ENCODE measurements around the gene PLAC8. TPM values are rescaled to one million over a fixed set of nuclear protein-coding genes. Genes with fewer than 3 reads are reported as not detected.

Gene PLAC8
- total RNA-seq, 1 donor from 2014 or later, result 0.21 TPM

- TF ChIP-seq CTCF (IDR thresholded peaks at IDR 0.05; ENCODE audit: insufficient read depth, low read length, poor library complexity, severe bottlenecking), result no peak
- H3K4me3 ChIP-seq (ENCODE audit: low read depth, low read length), result no peak overlapping the region
- no peaks in the 10 kb centered on the region for H3K36me3 ChIP-seq (ENCODE audit: control insufficient read depth, insufficient read depth, low read length)
- no peaks in the 10 kb centered on the region for H3K27me3 ChIP-seq (ENCODE audit: control insufficient read depth, insufficient read depth, low read length)
- no peak for DNase-seq (ENCODE audit: low read depth)
Observed at GRCh38 chr4:83108101-83108861, 6.2 kb downstream of the PLAC8 start.

DNA sequence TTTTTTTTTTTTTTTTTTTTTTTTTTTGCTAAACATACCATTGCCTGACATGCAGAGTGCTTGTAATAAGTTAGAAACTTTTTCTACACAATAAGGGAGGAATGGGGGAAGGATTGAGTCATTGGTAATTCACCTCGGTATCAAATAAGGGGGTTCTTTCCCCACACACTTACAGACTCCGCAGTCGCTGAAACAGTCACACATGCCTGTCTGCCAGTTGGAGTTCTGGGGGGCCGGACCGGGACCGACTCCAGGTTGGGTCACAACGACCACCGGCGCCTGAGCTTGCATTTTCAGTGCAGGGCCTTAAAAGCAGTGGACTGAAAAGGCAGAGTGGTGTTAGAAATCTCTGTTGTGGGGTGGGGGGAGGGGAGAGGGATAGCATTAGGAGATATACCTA is 6.9 kb downstream of the PLAC8 start:
- no peak for DNase-seq (ENCODE audit: low read depth)
- TF ChIP-seq CTCF (IDR thresholded peaks at IDR 0.05; ENCODE audit: insufficient read depth, low read length, poor library complexity, severe bottlenecking), result no peak
- H3K36me3 ChIP-seq (ENCODE audit: control insufficient read depth, insufficient read depth, low read length), result no peaks in the 10 kb centered on the region
- H3K4me3 ChIP-seq (ENCODE audit: low read depth, low read length), result no peak overlapping the region
- H3K27me3 ChIP-seq (ENCODE audit: control insufficient read depth, insufficient read depth, low read length), result no peaks in the 10 kb centered on the region

GRCh38 chr4:83104991-83105390 is 9.5 kb downstream of the PLAC8 start:
- no peak for DNase-seq (ENCODE audit: low read depth)
- H3K36me3 ChIP-seq (ENCODE audit: control insufficient read depth, insufficient read depth, low read length), result no peaks in the 10 kb centered on the region
- TF ChIP-seq CTCF (IDR thresholded peaks at IDR 0.05; ENCODE audit: insufficient read depth, low read length, poor library complexity, severe bottlenecking), result no peak
- H3K4me3 ChIP-seq (ENCODE audit: low read depth, low read length), result no peak overlapping the region
- H3K27me3 ChIP-seq (ENCODE audit: control insufficient read depth, insufficient read depth, low read length), result no peaks in the 10 kb centered on the region

GRCh38 chr4:83096397-83096796 is 18.1 kb downstream of the PLAC8 start:
- no peak for TF ChIP-seq CTCF (IDR thresholded peaks at IDR 0.05; ENCODE audit: insufficient read depth, low read length, poor library complexity, severe bottlenecking)
- Histone ChIP-seq H3K27me3 (ENCODE audit: control insufficient read depth, insufficient read depth, low read length) (no peaks in the 10 kb centered on the region), H3K36me3 (ENCODE audit: control insufficient read depth, insufficient read depth, low read length) (no peaks in the 10 kb centered on the region), H3K4me3 (ENCODE audit: low read depth, low read length) (no peak overlapping the region)
- DNase-seq (ENCODE audit: low read depth), result no peak

- H3K27me3 ChIP-seq (ENCODE audit: control insufficient read depth, insufficient read depth, low read length), result no peaks in the 10 kb centered on the region
- DNase-seq (ENCODE audit: low read depth), result no peak
Observed at GRCh38 chr4:83093060-83093640, 21.4 kb downstream of the PLAC8 start.

More at GRCh38 chr4:83093060-83093640, 21.4 kb downstream of the PLAC8 start:
- Histone ChIP-seq H3K4me3 (ENCODE audit: low read depth, low read length) (no peak overlapping the region), H3K36me3 (ENCODE audit: control insufficient read depth, insufficient read depth, low read length) (no peaks in the 10 kb centered on the region)
- no peak for TF ChIP-seq CTCF (IDR thresholded peaks at IDR 0.05; ENCODE audit: insufficient read depth, low read length, poor library complexity, severe bottlenecking)
